C4-2B (cell line): ENCODE results near the gene CIAO2B.

Experiments used
- CTCF ChIP-seq: fragments of 450-650 bp; conservative IDR thresholded peaks from 2 replicates; pipeline ENCODE4 v1.5.1; 2017; ENCODE audit warnings: mild to moderate bottlenecking
- ZFX ChIP-seq: fragments of 450-650 bp; IDR thresholded peaks from 2 replicates; pipeline ENCODE4 v1.6.1; 2017

DNA sequence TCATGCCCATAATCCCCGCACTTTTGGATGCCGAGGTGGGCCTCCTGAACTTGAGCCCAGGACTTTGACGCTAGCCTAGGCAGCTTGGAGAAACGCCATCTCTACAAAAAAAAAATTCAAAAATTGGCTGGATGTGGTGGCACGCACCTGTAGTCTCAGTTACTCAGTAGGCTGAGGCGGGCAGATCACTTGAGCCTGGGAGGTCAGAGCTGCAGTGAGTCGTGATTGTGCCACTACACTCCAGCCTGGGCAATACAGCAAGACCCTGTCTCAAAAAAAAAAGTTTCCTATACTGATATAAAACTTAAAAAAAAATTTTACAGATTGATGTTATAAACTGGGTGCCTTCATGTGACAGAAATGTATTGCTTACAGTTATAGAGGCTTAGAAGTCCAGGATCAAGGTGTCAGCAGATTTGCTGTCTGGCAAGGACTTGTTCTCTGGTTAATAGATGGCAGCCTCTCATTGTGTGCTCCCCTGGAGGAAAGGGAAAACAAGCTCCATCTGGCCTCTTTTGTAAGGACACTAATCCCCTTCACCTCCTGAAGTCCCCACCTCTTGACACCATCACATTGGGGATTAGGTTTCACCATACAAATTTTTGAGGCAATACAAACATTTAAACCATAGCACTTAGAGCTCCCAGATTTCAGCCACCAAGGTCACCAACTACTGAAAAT, 18.4 kb upstream of the CIAO2B start:
- no peak for TF ChIP-seq CTCF
- TF ChIP-seq ZFX, result no peak
